B cell (primary cell): ENCODE results near the gene LGALS4.

Source experiments
- EZH2 ChIP-seq: IDR thresholded peaks from 2 replicates; pipeline ENCODE4 v1.6.1; 2012; ENCODE audit warnings: borderline replicate concordance, low read depth, mild to moderate bottlenecking, moderate library complexity, low read length; ENCODE audit not compliant: insufficient read depth, poor library complexity, severe bottlenecking
- TF ChIP-seq, protein P1 (sequence below): fragments of 200-600 bp; IDR thresholded peaks from one replicate; pipeline ENCODE4 v1.8.0; 2022; ENCODE audit warnings: antibody characterized with exemption, mild to moderate bottlenecking

DNA sequence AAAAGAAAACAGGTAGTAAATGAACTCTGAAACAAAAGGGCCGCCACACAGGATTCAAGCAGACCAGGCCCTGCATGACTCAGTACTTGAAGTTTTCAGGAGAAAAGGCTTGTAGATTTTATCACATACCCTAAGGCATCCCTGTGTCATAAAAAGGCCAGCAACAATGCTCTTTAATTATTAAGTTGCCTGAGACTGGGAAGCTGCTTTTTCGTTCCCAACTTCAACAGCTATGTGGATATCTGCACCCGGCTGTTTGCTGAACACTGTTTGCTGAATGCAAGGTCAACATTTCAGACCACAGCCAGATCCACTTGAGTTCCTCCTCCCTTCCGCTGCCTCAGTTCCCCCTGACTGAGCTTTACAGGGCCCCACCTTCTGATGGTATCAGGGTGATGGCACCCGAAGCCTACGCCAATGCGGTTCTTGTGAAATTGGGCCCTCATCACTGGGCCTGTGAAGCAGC, 24.9 kb upstream of the LGALS4 start:
- TF ChIP-seq, protein P1, sequence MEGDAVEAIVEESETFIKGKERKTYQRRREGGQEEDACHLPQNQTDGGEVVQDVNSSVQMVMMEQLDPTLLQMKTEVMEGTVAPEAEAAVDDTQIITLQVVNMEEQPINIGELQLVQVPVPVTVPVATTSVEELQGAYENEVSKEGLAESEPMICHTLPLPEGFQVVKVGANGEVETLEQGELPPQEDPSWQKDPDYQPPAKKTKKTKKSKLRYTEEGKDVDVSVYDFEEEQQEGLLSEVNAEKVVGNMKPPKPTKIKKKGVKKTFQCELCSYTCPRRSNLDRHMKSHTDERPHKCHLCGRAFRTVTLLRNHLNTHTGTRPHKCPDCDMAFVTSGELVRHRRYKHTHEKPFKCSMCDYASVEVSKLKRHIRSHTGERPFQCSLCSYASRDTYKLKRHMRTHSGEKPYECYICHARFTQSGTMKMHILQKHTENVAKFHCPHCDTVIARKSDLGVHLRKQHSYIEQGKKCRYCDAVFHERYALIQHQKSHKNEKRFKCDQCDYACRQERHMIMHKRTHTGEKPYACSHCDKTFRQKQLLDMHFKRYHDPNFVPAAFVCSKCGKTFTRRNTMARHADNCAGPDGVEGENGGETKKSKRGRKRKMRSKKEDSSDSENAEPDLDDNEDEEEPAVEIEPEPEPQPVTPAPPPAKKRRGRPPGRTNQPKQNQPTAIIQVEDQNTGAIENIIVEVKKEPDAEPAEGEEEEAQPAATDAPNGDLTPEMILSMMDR, result no peak
- no peak for TF ChIP-seq EZH2
